HG03575 (cell line): Measurements from ENCODE around the gene APOOL.
"Not testable (repeated sequence)": the region's sequence is repeated elsewhere in the genome, so short reads cannot be mapped to it uniquely, and the experiment has no call there.

Source experiments
- ATAC-seq: cut with Tn5 transposase; IDR thresholded peaks from one replicate; pipeline ENCODE4 v1.9.1; 2021; ENCODE audit not compliant: unreplicated experiment, insufficient number of reproducible peaks, low FRiP score; ENCODE audit errors: extremely low read depth

Gene APOOL

DNA sequence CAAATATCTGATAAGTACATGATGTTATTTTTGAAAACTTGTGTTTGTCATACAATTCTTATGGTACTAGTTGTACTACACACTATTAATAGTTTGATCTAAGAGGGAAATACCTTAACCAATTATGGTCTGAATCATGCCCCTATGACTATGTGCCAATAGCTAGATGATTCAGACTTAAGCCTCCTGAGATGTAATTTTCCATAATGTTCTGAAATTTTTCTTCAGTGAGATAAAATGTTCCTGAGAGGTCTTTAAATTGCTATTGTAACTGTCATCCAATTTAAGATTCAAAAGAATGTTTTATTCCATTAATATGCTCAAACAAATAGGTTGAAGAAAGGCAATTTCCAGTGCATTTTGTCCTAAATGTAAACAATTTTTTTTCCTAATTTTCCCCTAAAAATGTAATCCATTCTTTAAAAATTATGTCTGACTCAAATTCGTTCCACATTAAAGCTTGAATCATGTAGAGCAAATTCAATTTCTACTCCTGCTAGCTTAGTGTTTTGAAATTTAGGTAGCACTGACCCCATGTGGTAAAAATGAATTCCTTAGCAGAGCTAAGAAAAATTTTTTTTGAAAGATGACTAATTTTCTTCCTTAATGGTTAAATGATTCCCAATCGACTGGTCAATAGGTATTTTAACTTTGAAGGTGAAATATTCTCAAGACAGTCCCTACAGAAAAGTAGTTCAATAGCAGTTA lies 49.1 kb downstream of the APOOL start:
- no peak for ATAC-seq

DNA sequence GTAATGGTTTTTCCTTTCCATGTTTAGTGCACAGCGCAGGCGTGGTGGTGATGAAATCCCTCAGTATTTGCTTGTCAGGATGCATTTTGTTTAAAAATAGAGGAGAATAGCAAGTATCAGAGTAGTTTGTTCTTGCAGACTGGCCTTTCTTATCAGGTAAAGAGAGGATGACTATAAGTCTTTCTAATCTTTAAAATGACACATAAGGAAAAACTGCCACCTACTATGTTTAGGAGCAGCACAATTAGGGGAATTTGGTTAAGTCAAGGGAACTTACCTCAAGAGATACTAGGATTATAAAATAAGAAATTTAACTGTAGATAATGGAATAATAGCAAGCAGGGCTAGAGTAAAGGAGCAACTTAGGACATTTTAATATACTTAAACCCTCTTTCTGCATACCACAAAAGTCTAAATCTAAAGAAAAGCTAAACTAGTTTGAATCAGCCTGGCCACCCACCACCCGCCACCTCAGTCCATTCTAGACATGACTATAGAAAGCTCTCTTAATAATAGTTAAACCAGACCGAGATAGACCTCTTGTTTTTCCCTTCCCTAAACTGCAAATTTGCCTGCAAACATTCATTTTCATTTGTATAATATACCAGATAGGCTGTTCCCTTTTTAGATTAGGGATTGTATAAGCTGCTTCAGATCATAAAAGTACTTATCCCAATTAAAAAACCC lies 62.0 kb downstream of the APOOL start:
- ATAC-seq: no peak

DNA sequence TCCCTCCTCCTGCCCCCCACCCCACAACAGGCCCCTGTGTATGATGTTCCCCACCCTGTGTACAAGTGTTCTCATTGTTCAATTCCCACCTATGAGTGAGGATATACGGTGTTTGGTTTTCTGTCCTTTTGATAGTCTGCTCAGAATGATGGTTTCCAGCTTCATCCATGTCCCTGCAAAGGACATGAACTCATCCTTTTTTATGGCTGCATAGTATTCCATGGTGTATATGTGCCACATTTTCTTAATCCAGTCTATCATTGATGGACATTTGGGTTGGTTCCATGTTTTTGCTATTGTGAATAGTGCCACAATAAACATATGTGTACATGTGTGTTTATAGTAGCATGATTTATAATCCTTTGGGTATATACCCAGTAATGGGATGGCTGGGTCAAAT lies 73.6 kb downstream of the APOOL start:
- not testable (repeated sequence) for ATAC-seq

DNA sequence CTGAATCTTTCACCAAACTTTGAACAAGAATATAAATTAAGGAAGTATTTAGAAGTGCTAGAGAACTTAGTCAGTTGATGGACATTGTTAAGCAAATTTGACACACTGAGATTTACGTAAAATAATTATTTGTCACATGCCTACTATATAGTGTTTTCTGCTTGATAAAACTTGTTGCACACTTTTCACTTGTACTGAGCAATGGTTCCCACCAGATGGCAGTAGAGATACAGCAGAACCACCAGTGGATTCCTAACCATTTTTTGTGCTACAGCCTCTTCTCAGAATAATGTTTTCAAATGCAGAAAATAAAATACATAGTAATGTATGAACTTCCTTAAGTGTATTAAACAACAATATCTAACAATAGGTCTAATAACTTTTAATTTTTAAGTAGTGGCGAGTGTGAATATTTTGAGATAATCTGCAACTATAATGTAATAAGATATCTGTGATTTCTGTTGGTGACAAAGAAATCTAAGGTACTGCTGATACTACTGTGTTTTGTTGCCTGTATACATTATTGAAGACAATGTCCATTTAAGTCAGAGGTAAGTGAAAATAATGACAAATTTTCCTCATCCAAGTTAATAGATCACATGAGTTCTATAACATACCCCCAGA lies 81.2 kb downstream of the APOOL start:
- ATAC-seq: peak; percentile 86

DNA sequence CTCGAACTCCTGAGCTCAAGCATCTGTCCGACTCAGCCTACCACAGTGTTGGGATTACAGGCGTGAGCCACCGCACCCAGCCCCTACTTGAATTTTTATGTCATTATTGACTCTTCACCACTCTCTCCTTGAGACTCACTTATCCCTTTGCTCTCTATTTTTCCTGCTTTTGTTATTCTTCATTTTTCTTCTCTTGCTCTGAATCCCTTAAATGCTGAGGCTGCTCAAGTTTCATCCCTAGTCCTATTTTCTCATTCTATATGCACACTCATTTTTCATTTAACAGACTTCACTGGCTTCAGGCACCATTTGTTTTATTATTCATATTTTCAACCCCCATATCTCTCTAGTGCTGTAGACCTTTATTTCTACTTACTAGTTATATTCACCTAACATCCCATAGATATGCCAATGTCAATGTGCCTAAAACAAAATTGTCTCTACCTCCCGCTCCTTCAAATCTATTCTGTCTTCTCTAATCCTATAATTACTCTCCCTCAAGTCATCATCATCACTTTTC lies 85.7 kb downstream of the APOOL start:
- ATAC-seq: no peak

GRCh38 chrX:85107407-85107806 lies 103.7 kb downstream of the APOOL start:
- ATAC-seq: no peak

DNA sequence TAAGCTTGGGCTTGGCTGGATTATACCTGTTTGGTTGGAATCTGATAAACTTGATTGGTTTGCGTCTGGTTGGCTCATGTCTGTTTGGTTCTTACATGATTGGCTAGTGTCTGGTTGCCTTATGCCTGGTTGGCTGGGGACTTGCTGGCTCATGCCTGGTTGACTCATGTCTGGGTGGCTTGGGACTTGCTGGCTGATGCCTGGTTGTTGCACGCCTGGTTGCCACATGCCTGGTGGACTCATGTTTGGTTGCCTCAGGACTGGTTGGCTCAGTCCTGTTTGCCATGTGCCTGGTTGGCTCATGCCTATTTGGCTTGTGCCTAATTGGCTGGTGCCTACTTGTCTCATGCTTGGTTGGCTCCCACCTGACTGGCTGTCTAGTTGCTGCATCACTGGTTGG lies 104.5 kb downstream of the APOOL start:
- no peak for ATAC-seq

DNA sequence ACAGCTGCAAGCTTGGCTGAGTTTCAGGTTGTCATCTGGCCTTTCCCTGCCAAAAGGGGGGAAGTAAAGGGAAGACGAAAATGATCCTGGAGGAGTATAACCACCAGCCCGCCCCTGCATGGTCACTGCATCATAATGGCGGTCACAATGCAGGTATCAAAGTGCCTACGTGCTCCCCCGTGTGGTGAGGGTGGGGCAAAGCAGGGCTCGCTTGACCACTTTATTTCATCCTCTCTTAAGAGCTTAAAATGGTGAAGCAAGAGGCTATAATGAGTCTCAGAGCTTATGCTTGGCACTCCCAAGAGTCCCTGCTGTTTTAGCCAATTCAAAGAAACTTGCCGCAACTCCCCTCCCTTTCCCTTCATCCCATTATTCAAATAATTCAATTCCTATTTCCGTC lies 105.6 kb downstream of the APOOL start:
- no peak for ATAC-seq

- no peak for ATAC-seq
These were observed 107.7 kb downstream of the APOOL start for GRCh38 chrX:85111347-85111746.

- ATAC-seq: no peak
These were observed 108.6 kb downstream of the APOOL start for GRCh38 chrX:85112293-85112692.

- ATAC-seq: no peak
These were observed 110.1 kb downstream of the APOOL start for GRCh38 chrX:85113746-85114145.

- ATAC-seq: no peak
These were observed 110.5 kb downstream of the APOOL start for GRCh38 chrX:85114171-85114570.

GRCh38 chrX:85114776-85115175 lies 111.1 kb downstream of the APOOL start:
- no peak for ATAC-seq

- no peak for ATAC-seq
These were observed 111.6 kb downstream of the APOOL start for GRCh38 chrX:85115252-85115651.

DNA sequence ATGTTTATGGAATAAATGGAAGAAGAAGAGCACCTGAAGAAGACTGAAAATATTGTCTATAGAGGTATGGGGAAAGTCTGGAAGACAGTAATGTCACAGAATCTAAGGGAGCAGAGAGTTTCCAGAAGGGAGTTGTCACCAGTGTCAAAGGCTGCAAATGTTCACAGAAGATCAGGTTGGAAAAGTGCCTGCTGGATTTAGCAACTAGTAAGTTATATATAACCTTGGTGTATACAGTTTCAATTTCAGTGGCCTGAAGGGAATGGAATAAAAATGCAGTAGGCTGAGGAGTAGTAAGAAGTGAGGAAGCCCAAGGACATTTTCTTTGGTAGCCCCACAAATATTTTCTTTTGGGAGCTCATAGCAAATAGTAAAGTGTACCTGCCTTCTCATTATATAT lies 132.7 kb downstream of the APOOL start:
- no peak for ATAC-seq

DNA sequence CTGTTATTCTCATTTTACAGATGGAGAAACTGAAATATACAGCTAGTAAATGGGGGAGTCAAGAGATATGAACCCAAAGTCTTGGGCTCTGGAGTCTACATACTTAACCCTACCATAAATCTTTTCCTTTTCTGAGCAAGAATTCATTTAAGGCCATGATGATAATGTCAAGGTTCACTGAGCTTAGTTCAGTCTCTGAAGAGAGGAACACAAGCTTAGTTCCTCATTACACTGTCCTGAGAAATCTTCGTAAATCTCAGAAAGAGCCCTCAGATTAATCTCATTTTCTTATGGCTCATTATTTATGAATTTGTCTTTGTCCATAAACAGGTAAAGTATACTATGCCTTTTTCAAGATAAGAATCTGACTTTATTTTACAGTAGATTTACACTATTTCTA lies 135.7 kb downstream of the APOOL start:
- no peak for ATAC-seq

DNA sequence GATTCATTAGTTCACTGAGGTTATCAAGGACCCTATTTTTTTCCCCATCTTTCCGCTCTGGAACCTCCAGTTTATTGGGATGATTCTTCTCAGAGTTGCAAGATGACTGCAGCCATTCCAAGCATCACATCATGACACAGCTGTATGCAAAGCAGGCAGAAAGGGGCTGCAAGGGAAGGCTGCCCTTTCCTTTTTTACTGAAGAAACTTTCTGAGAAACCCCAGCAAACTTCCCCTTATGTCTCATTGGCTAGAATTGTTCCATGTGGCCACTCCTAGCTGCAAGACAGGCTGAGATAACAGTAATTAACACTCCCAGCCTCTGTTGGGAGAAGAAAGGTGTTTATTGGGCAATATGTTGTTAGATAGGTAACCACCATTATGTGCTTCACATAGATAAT lies 137.3 kb downstream of the APOOL start:
- no peak for ATAC-seq
